ENCODE results near the gene CEP20. TPM values are rescaled to one million over a fixed set of nuclear protein-coding genes. Genes with fewer than 3 reads are reported as not detected.

The CEP20 gene, protein sequence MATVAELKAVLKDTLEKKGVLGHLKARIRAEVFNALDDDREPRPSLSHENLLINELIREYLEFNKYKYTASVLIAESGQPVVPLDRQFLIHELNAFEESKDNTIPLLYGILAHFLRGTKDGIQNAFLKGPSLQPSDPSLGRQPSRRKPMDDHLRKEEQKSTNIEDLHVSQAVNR
- total RNA-seq (2014; rRNA removed; shearing (Covaris generic)), result 23.9 and 24.3 TPM in 2 replicates

GRCh38 chr16:15888072-15888976 is at the start of gene CEP20:
Gene CEP20, minus strand, starts transcription at chr16:15888603. Its CDS starts 18 bp downstream, at chr16:15888585.

DNA sequence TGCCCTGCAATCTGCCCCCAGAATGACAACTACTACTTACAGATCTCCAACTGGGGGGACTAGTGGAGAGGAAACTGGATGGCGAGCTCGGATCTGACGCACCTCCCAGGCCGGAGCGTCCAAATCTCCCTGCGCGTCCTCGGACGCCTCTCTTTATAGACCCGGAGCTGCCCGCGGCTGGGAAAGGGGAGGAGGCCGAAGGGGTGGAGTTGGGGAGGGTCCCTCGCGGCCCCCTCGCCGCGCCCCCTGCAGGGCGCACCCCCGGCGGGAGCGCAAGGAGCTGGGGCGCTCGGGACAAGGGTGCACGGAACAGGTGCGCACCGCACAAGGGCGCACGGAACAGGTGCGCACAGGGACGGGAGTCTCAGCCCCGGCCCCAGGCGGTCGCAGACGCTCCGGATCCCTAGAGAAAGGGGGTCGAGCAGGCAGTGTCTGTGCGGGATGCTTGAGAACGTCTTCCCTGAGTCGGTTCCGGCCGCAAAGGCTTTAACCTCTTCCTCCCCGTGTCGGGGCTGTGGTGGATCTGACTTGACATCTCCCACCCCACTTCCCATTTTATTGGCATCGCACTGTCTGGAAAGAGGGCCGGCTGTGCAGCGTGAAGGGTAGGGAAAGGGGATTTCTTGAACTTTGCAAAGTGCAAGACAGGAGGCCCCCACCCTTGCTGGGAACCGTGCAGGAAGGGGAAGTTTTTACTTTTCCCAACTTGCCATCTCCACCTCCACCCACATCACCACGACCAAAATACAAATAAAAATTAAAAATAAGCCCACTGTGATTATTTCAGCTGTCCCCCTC is 31.3 kb downstream of the CEP20 start, which contains the start of gene MYH11:
Gene MYH11 (minus strand): TSS at position 128 of the 798 bp plus-strand sequence. CDS start 18,776 bp downstream, outside the sequence.

Small RNAs within 50 kb of the gene (small RNA-seq; reads per million reads assigned to genes)
- gene RNU6-213P, result not detected

Other genes with a start within 250 kb of the CEP20 start
- gene MARF1, start 245.4 kb downstream of the CEP20 start, total RNA-seq (2014; rRNA removed; shearing (Covaris generic)), result 11.5 and 12.7 TPM in 2 replicates
- 88.6 and 115 TPM in 2 replicates for gene NDE1, start 238.4 kb downstream of the CEP20 start, total RNA-seq (2014; rRNA removed; shearing (Covaris generic))
- gene MYH11, start 31.6 kb downstream of the CEP20 start, total RNA-seq (2014; rRNA removed; shearing (Covaris generic)), result not detected in 2 replicates
- gene ABCC1, start 61.0 kb upstream of the CEP20 start, total RNA-seq (2014; rRNA removed; shearing (Covaris generic)), result 12.0 and 14.3 TPM in 2 replicates